ENCODE results near the gene SKIL. TPM values are rescaled to one million over a fixed set of nuclear protein-coding genes. Genes with fewer than 3 reads are reported as not detected.
A peak's percentile ranks its signal among the peaks of the same experiment; 100 is the strongest.
"Not testable (repeated sequence)": the region's sequence is repeated elsewhere in the genome, so short reads cannot be mapped to it uniquely, and the experiment has no call there.

The SKIL gene
- total RNA-seq, 1 donor: 95.9 TPM

DNA sequence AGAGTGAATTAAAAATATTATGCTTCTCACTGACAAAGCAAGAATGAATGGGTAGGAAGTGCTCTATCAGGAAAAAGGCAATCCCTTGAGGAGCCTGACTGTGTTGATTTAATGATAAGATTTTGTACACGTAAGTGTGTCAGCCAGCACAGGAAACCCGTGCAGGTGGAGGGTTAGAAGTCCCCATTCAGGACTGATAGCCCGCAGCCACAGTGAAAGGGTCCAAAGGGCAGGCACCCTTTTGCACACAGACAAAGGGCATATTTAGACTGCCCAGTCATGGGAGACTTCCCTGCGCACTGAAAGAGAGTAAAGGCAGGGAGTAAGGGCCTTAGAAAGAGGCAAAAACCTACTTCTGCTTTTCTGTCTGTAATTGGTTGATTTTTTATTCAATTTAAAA lies 26.4 kb upstream of the SKIL start:
- H3K4me3 ChIP-seq (ENCODE audit: low read depth, low read length): no peak overlapping the region
- no peak for TF ChIP-seq CTCF (IDR thresholded peaks at IDR 0.05; ENCODE audit: insufficient read depth, low read depth, low read length)
- no peak for DNase-seq (ENCODE audit: low read depth)

DNA sequence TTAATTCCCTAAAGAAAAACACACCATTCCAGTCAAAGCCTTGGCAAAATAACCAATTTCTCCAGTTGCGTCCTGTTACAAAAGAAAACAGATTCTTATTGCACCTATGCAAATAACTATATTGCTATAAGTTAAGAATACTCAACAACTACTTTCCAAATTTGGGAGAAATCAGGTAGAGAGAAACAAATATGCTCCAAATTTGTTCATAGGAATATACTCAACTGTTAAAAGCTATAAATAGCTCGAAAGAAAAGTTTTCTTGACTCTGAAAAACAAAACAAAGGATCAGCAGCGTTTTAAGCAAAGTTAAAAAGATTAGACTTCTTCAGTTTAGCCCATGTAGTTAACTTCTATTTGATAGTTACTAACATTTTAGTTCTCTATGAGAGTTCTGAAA lies 20.1 kb upstream of the SKIL start:
- no peak for TF ChIP-seq CTCF (IDR thresholded peaks at IDR 0.05; ENCODE audit: insufficient read depth, low read depth, low read length)
- DNase-seq (ENCODE audit: low read depth): no peak
- no peak overlapping the region for H3K4me3 ChIP-seq (ENCODE audit: low read depth, low read length)

DNA sequence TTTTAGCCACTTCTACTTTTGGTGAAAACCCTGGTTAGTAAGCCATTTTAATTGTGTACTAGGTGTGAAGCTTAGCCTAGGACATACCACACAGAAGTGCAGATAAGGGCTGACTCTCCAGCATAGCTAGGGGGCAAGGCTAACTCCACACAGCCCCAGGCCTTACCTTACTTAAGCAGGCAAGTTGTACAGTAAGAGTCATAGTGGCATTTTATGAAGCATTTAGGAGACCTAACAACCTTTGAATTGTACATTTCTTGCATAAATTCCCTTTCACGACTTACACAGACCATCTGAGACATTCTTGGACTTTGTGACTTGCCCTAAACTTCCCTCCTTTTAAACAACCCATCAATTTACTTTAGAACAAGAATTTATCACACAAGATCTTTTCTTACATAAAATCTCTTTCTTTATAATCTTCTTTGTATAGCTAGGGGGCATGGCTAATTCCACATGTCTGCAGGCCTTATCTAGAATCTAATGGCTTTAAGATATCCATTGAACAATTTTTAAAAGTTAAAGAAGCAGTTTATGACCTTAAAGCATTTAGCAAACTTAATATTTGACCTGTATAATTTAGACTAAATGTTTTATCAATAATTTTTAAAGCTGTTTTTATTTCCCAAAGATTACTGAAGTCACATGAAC lies 18.7 kb upstream of the SKIL start:
- DNase-seq (ENCODE audit: low read depth): no peak
- no peak for TF ChIP-seq CTCF (IDR thresholded peaks at IDR 0.05; ENCODE audit: insufficient read depth, low read depth, low read length)
- H3K4me3 ChIP-seq (ENCODE audit: low read depth, low read length): no peak overlapping the region

GRCh38 chr3:170342273-170342672 lies 15.2 kb upstream of the SKIL start:
- H3K4me3 ChIP-seq (ENCODE audit: low read depth, low read length); DNase-seq (ENCODE audit: low read depth): not testable (repeated sequence)

DNA sequence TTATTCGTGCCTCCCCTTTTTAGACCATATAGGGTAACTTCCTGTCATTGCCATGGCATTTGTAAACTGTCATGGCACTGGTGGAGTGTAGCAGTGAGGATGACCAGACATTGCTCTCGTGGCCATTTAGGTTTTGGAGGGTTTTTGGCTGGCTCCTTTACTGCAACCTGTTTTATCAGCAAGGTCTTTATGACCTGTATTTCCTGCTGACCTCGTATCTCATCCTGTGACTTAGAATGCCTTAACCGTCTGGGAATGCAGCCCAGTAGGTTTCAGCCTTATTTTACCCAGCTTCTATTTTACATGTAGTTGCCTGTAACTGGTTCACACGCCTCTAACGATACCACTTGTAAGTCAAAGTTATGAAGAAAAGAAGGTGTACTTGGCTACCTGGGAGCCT lies 13.7 kb upstream of the SKIL start:
- H3K4me3 ChIP-seq (ENCODE audit: low read depth, low read length): not testable (repeated sequence)
- peak; percentile 69 for DNase-seq (ENCODE audit: low read depth)

GRCh38 chr3:170344971-170345370 lies 12.5 kb upstream of the SKIL start:
- no peak for DNase-seq (ENCODE audit: low read depth)
- no peak overlapping the region for H3K4me3 ChIP-seq (ENCODE audit: low read depth, low read length)
- TF ChIP-seq CTCF (IDR thresholded peaks at IDR 0.05; ENCODE audit: insufficient read depth, low read depth, low read length): no peak

DNA sequence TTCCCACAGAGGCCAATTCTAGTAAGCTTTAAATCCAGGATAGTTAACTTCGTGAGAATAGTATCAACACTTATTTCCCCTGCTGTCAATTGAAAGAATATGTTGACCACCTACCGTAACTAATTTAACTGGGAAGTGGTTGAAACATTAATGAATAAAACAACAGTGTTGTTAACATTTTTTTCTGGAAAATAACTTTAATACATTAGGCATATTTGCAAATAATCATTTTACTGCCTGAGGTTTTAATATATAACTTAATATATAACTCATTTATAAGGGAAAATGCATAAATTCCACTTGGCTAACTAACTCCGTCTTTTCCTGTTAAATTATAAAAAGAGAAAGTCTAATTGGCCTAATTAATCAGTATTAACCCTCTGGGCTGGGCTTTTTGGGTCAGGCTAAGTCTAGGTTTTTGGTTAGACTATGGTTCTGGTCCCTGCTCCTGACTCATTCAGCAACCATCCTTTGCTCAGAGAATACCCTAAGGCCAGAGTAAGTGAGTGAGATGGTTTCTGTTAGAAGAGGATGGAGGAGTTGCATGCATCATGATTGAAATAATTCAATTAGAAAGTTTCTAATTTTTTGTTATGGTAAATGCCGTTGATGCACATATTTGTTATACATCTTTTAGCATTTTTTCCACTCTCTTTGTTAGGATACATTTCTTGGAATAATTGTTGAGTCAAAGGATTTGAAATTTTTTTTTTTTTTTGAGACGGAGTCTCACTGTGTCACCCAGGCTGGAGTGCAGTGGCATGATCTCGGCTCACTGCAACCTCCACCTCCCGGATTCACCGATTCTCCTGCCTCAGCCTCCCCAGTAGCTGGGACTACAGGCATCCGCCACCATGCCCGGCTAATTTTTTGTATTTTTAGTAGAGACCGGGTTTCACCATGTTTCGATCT lies 10.8 kb upstream of the SKIL start:
- no peak for DNase-seq (ENCODE audit: low read depth)
- H3K4me3 ChIP-seq (ENCODE audit: low read depth, low read length): no peak overlapping the region
- TF ChIP-seq CTCF (IDR thresholded peaks at IDR 0.05; ENCODE audit: insufficient read depth, low read depth, low read length): no peak

All from fibroblast of villous mesenchyme (primary cell).